ENCODE results near the gene GSTA4. TPM values are rescaled to one million over a fixed set of nuclear protein-coding genes. Genes with fewer than 3 reads are reported as not detected.

The GSTA4 gene
- total and polyA plus RNA-seq, 2 experiments from 2014 or later, result 79.6 to 89.2 TPM

DNA sequence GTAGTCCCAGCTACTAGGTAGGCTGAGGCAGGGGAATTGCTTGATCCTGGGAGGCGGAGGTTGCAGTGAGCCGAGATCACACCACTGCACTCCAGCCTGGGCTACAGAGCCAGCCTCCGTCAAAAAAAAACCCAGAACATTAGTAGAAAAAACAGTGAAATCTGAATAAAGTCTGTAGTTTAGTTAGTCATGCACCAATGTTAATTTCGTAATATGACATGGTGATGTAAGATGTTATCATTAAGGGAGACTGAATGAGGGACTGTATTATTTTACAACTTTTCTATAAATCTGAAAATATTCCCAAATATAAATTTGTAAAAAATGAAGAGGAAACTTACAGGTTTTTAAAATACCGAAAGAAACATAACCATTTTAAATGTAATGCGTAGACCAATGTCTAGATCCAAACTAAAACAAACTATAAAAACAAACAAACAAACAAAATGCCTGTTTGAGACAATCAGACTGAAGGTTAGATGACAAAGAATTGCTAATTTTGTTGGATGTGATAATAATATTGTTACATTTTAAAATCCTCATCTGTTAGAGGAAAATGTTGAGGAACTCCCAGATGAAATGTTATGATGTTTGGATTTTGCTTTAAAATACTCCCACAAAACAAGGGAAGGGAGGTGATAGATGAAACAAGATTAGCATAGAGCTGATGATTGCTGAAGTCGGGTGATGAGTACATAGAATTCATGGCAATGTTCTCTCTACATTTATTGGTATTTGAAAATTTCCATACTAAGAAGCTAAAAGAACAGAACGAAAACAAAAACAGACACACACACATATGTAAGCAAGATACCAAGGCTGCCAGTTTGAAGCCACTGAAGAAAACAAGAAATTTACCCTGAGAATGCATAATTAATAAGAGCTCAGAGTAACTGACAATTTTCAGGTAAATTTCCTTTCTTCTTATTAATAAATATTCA lies 1.8 kb downstream of the GSTA4 start:
- Histone ChIP-seq H3K79me2 (peaks cover 39% of the 10 kb centered on the region), H3K9me3 (ENCODE audit: low read depth) (no peaks in the 10 kb centered on the region), H3K4me1 (ENCODE audit: insufficient read depth) (peaks cover 12% of the 10 kb centered on the region), H3K27me3 (no peaks in the 10 kb centered on the region), H3K4me2 (peak overlapping the region; percentile 75), H3K4me3 (peak overlapping the region; percentile 51), H3K9me2 (replicated peaks; ENCODE audit: insufficient read depth) (no peaks in the 10 kb centered on the region), H4K20me1 (ENCODE audit: insufficient read depth, poor library complexity, severe bottlenecking) (no peaks in the 10 kb centered on the region), H2AFZ (peak overlapping the region; percentile 51), H3K36me3 (replicated peaks; ENCODE audit: insufficient read depth, low read depth) (no peaks in the 10 kb centered on the region), H3K27ac (peak overlapping the region; percentile 97)
- no peak for TF ChIP-seq EZH2 (IDR thresholded peaks at IDR 0.05; ENCODE audit: borderline replicate concordance)
- TF ChIP-seq EZH2phosphoT487 (IDR thresholded peaks at IDR 0.05; ENCODE audit: low read depth, severe bottlenecking, unreplicated experiment), result no peak
- TF ChIP-seq, protein P1, sequence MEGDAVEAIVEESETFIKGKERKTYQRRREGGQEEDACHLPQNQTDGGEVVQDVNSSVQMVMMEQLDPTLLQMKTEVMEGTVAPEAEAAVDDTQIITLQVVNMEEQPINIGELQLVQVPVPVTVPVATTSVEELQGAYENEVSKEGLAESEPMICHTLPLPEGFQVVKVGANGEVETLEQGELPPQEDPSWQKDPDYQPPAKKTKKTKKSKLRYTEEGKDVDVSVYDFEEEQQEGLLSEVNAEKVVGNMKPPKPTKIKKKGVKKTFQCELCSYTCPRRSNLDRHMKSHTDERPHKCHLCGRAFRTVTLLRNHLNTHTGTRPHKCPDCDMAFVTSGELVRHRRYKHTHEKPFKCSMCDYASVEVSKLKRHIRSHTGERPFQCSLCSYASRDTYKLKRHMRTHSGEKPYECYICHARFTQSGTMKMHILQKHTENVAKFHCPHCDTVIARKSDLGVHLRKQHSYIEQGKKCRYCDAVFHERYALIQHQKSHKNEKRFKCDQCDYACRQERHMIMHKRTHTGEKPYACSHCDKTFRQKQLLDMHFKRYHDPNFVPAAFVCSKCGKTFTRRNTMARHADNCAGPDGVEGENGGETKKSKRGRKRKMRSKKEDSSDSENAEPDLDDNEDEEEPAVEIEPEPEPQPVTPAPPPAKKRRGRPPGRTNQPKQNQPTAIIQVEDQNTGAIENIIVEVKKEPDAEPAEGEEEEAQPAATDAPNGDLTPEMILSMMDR (IDR thresholded peaks at IDR 0.05; ENCODE audit: poor library complexity), result no peak
- 73% methylated on average over 8 of the region's 8 CpGs for WGBS (ENCODE audit: low lambda C conversion rate, missing lambda C conversion rate)
- DNase-seq (ENCODE audit: low spot score), result no peak

DNA sequence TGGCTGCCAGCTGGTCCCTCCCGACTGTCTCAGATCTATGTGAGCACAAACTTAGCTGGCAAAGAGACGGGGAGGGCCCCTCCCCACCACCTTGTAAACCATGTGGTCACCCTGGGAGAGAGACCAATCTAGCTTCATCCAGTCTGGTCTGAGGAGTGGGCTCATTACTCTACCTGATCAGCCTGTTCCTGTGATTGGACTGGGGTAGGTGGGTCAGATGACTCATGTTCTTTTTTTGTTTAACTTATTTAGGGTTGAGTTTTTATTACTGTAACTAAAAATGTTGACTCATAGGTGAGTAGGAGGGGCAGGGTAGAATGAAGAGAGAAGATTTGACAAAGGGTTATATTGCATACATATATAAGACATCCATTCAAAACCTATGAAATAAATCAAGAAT lies 4.7 kb downstream of the GSTA4 start:
- peak; percentile 20 for DNase-seq (ENCODE audit: low spot score)
- 77% methylated on average over 2 of the region's 2 CpGs for WGBS (ENCODE audit: low lambda C conversion rate, missing lambda C conversion rate)
- H3K4me2 ChIP-seq, result no peak overlapping the region

DNA sequence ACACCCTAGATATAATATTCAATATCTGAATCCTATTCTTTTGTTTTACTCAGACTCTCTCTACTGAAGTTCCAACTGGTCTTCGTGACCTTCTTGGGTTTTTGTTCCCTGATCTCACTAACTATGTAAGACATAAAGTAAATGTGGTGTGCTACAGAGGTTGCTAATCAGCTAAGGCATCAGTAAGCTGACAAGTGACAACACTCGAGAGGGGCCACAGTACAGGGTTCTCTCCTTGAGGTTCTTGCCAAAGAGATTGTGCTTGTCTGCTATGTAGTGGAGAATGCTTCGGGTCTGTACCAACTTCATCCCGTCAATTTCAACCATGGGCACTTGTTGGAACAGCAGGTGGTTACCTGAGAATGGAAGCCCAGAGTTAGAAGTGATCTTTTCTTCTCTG lies 9.9 kb downstream of the GSTA4 start:
- H3K36me3 ChIP-seq (replicated peaks; ENCODE audit: insufficient read depth, low read depth), result no peaks in the 10 kb centered on the region
- H2AFZ ChIP-seq, result no peak overlapping the region
- no peak overlapping the region for H3K27ac ChIP-seq
- H3K27me3 ChIP-seq, result no peaks in the 10 kb centered on the region
- H3K9me2 ChIP-seq (replicated peaks; ENCODE audit: insufficient read depth), result no peaks in the 10 kb centered on the region
- H3K79me2 ChIP-seq, result peaks cover 13% of the 10 kb centered on the region
- no peak overlapping the region for H3K4me3 ChIP-seq
- H3K4me1 ChIP-seq (ENCODE audit: insufficient read depth), result no peaks in the 10 kb centered on the region
- no peaks in the 10 kb centered on the region for H3K9me3 ChIP-seq (ENCODE audit: low read depth)
- TF ChIP-seq EZH2phosphoT487 (IDR thresholded peaks at IDR 0.05; ENCODE audit: low read depth, severe bottlenecking, unreplicated experiment), result no peak
- no peak for TF ChIP-seq EZH2 (IDR thresholded peaks at IDR 0.05; ENCODE audit: borderline replicate concordance)
- TF ChIP-seq, protein P1 (IDR thresholded peaks at IDR 0.05; ENCODE audit: poor library complexity), result no peak
- 98% methylated on average over 4 of the region's 4 CpGs for WGBS (ENCODE audit: low lambda C conversion rate, missing lambda C conversion rate)
- no peak for DNase-seq (ENCODE audit: low spot score)
- H3K4me2 ChIP-seq, result no peak overlapping the region
- H4K20me1 ChIP-seq (ENCODE audit: insufficient read depth, poor library complexity, severe bottlenecking), result no peaks in the 10 kb centered on the region

More for the DNA sequence above, 4.7 kb downstream of the GSTA4 start:
- no peaks in the 10 kb centered on the region for H3K36me3 ChIP-seq (replicated peaks; ENCODE audit: insufficient read depth, low read depth)
- H2AFZ ChIP-seq, result no peak overlapping the region
- H4K20me1 ChIP-seq (ENCODE audit: insufficient read depth, poor library complexity, severe bottlenecking), result no peaks in the 10 kb centered on the region
- H3K27me3 ChIP-seq, result no peaks in the 10 kb centered on the region
- no peaks in the 10 kb centered on the region for H3K9me2 ChIP-seq (replicated peaks; ENCODE audit: insufficient read depth)
- peaks cover 12% of the 10 kb centered on the region for H3K4me1 ChIP-seq (ENCODE audit: insufficient read depth)
- peaks cover 44% of the 10 kb centered on the region for H3K79me2 ChIP-seq
- H3K4me3 ChIP-seq, result no peak overlapping the region
- peak overlapping the region; percentile 55 for H3K27ac ChIP-seq
- H3K9me3 ChIP-seq (ENCODE audit: low read depth), result no peaks in the 10 kb centered on the region
- no peak for TF ChIP-seq EZH2phosphoT487 (IDR thresholded peaks at IDR 0.05; ENCODE audit: low read depth, severe bottlenecking, unreplicated experiment)
- TF ChIP-seq EZH2 (IDR thresholded peaks at IDR 0.05; ENCODE audit: borderline replicate concordance), result no peak
- TF ChIP-seq, protein P1 (IDR thresholded peaks at IDR 0.05; ENCODE audit: poor library complexity), result no peak
